ENCODE results near the gene UBAC2.
A peak's percentile ranks its signal among the peaks of the same experiment; 100 is the strongest.

Gene UBAC2

DNA sequence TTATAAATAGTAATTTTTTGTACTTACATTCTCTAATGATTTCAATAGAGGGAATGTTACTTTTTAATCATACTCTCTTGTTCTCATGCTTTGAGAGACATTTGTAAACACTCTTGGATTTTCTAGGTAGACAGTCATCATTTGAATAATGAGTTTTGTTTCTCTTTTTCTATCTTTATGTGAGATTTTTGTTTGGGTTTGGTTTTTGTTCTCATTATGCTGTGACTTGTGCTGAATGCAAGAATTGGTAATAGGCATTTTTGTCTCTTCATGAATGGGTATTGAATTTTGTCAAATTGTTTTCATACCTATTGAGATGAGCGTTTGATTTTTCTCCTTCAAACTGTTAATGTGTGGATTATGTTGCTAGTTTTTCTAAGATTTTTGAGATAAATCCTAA is 163.3 kb downstream of the UBAC2 start:
- no peak for DNase-seq

DNA sequence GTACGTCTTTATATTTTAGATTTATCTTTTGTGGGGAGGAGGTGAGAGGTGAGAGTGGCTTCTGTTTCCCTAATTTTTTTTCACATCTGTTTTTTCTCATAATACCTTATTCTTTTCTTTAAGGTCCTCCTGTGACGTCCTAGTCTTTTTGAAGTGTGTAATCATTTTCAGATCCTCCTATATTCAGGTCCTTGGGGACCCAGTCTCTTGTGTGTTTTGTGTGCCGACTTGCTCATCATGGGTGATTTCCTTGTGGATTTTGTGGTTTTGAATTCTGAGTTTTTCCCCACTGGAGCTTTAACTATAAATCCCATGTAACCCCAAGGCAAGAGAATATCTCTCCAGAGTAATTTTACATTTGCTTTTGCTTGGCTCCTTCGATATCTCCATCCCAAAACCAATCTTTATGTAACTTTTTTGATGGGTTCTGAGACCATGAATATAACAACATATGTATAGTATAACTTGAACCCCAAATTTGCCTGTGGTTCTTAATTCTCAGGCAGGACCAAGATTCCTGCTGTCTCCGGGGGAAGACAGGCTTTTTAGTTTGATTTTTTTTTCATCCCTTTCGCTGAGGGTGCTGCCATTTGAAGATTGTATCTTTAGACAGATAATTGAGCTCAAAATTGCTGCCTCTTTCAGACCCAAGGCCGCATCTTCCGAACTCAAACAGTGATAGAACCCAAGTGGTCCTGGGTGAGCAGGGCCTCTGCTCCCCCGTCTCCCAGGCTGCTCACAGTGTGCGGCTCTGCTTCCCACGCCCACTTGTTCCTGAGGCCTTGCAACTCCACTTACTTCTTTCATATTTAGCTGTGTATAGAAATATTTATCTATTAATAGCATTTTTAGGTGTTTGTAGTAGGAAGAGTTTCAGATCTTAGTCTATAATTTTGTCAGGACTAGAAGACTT is 165.7 kb downstream of the UBAC2 start:
- DNase-seq = no peak

DNA sequence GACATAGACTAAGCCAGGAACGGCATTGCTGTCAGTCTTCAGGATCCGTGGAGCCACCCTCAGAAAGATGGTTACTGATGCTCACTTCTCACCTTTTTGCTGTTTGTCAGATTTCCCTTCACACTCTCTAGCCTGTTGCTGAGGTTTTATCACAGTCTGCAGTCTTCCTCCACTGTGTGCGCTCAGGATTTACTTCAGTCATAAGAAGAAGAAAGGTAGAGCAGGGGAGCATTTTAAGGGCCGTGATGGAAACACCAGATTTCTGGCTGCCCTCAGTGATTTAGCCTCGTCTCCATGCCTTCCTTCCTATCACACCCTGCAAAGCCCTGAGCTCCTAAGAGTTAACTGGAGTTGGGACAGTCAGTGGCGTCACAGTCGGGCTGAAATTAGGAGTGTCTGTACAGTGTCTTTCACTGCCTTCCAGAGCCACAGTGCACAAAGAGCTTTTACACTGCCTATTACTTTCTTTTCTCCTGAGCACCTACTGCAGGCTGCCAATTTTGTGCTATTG is 166.5 kb downstream of the UBAC2 start:
- DNase-seq = no peak

- no peak for DNase-seq
Observed at GRCh38 chr13:99367663-99368448, 167.2 kb downstream of the UBAC2 start.

GRCh38 chr13:99370481-99371275 is 170.0 kb downstream of the UBAC2 start:
- no peak for DNase-seq

DNA sequence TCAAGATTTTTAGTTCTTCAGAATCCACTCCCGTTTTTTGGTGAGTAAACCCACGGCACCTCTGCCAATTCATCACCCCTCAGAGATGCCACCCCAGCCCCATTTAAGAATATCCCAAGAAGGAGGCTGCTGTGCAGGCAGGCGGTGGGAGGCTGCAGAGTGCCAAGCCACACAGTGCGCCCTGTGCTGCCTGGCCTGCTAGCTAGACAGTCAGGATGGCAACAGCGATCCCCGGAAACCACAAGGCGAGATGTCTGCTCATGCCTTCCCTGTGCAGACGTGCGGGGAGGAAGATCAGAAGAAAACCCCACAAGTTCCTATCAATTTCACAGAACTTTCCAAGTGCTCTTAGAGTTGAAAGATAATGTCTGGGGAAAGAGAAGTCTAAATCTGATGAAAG is 171.3 kb downstream of the UBAC2 start:
- peak; percentile 71 for DNase-seq

- no peak for DNase-seq
Observed at GRCh38 chr13:99373436-99373835, 172.8 kb downstream of the UBAC2 start.

DNA sequence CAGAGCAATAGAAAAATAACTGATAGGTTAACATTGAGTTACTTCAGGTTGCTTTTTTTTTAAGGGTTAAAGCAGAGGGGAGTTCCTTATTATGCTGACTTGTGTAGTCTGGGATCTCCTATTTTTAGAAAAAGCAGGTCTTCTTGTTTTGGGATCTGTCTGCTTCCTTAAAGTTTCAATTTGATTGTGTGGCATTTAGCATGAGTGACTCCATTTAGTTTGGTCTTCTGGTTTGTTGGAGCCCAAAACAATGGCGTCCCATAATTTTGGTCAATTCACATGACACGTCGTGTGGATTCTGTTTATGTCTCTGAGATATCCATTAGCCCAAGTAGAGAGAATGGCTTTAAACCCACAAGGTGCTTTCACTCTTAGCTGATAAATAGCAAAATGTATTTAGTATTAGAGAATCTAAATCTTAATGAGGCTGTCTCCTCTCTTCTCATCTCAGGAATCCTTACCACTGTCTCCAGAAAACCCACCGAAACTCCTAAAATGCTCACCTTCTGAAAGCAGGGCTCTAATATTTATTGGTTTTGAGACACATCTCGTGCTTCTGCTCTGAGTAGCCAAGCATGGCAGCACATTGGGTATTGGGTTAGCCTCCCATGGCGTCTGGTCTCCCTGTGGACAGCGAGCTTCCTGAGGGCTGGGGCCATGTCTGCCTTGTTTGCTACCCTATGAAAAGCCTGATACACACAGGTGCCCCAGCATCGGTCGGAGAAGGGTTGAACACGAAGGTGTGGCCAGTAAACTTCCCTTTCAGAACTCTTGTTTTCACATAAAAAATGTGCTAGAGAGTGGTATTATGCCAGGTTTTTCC is 173.7 kb downstream of the UBAC2 start:
- no peak for DNase-seq

- no peak for DNase-seq
Observed at GRCh38 chr13:99374994-99375737, 174.5 kb downstream of the UBAC2 start.

DNA sequence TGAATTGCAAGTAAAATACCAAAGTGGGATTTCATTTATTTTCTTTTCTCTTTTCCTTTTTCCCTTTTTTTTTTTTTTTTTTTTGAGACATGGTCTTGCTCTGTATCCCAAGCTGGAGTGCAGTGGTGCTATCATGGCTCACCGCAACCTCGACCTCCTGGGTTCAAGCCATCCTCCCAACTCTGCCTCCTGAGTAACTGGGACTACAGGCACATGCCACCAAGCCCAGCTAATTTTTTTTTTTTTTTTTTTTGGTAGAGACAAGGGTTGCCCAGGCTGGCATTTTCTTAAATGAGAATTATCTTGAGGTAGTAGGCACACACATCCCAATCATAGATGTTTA is 175.1 kb downstream of the UBAC2 start:
- DNase-seq = no peak

DNA sequence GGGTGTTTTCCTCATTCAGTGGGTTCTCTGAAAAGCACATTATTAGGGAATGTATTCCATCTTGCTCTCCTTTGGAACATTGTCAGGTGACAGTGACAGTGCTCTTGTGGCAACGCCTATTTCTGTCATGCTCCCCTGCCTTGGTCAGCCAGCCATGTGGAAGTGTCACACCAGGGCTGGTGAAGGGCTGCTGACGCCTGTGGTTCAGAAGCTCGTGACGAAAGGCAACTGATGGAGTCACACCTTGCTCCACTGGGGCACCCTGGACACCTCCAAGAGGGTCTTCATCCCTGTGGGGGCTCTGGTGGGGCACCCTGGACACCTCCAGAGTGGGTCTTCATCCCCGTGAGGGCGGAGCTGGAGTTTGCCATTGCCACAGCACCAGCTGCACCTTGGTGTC is 175.5 kb downstream of the UBAC2 start:
- DNase-seq = no peak

- no peak for DNase-seq
Observed at GRCh38 chr13:99376924-99377323, 176.3 kb downstream of the UBAC2 start.

DNA sequence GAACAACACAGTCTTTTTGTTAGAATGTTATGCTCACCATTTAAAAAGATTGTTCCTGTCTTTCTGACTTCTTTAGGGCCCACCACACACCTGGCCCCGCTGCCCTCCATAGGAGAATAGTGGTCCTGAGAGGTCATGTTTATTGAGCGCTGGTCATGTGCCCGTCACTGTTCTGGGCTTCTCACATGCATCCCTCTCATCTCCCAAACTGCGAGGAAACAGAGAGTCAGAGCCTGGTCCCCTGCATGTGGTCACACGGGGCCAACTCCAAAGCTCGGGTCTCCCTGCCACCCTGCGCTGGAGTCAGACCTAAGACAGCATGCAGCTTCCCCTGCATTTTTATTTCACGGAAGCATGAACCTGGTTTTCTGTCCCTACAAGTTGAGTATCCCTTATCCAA is 177.0 kb downstream of the UBAC2 start:
- no peak for DNase-seq

DNA sequence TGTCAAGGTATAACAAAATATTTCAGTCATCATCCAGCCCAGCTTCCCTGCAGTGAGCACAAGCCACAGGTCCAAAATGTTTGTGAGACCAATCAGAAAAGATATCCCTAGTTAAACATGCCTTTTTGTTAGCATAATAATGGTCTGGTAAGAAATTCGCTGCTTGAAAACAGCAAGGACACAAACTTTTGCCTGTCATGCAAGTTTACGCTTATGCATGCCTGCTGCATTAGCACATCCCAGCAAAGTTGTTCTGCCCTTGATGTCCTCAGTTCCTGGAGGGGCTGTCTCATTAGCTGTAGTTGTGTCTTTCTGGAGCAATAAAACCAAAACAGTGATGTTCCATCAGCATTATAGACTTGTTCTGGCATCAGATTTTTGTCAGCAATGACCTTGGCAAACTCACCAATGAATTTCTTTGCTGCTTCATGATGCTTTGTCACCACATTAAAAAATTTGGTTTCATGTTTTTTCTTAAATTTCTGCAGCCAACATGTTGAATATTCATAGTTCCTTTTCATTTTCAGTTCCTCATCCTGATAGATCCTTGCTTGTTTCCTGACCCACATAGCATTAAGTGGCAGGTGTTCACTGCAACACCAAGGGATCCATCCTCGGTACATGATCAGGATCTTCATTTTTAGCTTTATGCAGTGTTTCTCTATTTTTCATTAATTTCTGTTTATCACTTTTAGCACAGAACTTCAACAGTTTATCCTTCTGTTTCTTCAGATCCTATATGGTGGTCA is 178.5 kb downstream of the UBAC2 start:
- DNase-seq = no peak

DNA sequence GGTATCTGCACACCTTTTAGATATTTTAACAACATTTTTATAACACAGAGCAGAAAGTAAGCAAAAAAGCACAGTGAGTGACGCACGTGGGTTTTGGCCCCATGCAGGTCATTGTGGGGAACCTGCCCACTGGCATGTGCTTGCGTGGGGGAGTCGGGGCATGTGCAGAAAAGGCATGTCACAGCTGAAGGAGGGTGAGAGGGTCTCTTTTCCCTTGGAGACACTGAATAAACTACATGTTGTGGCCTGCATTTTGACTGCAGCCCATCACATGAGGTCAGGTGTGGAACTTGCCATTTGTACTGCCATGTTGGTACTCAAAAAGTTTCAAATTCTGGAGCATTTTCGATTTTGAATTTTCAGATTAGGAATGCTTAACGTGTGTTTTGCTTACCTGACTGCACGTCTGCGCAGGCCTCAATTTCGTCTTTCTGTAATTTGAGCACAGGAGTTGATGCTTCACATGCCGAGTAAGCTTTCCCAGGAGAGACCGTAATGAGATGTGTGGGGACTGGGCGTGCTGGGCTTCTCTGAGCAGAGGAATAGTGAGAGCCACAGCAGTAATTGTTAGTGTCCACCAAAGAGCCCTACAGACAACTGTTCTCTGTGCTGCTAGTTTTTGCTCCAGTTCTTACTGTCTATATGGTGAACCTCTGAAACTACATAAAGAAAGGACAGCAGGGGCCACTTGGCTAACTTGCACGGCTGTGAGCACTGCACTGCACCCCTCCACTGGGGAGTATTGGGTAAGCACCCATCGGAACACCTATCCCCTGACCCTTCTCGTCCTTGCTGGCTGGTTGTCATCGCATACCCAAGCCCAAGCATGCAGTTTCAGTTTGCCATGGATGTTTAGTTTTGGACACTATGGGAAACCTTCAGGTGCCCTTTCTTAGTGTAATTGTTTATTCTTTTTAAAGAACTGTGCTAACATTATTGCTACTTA is 179.5 kb downstream of the UBAC2 start:
- DNase-seq = no peak

GRCh38 chr13:99380921-99381645 is 180.4 kb downstream of the UBAC2 start:
- peak; percentile 82 for DNase-seq

- DNase-seq = no peak
Observed at GRCh38 chr13:99381766-99382165, 181.1 kb downstream of the UBAC2 start.

DNA sequence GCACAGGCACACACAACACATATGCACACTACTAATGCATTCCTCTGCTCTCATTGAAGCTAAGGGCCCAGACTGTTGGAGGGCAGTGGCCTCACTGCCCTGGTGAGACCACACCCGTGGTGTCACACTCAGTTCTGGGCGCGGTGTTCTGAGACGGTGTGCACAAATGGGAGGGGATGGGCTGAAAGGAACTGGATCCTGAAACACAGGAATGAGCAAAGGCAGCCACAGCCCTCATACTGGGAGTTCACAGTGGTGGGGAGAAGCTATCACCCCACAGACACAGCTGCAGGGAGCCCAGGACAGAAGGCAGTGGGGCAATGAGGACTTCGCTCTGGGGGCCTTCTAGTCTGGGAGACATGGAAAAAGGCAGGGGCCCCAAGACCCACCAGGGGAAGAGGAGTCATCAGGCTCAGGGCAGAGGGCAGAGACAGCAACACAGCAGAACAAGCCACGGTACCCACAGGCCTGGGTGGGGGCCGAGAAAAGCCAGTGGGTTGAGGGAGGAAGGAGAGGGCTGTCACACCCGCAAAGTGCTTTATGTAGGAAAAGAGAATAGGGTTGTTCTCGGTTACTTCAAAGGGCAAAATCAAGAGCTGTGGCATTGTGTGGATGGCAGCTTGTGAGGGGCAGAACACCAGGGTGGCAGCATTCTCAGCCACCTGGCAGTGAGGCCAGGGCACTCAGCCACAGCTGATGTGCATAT is 181.9 kb downstream of the UBAC2 start:
- peak; percentile 55 for DNase-seq

All from stimulated activated CD4-positive, alpha-beta T cell treated with anti-CD3 and anti-CD28 coated beads, Interleukin-15, amount 100 ng/mL, for 24 hours (primary cell).